NCI-H2196 treated with DMSO at 0.1 percent for 48 hours (cell line): ENCODE measurements around the gene NEK6.

Experiments
- DNase-seq: peaks from one replicate; lab custom pipeline; 2025; ENCODE audit not compliant: unreplicated experiment; lab: John Stamatoyannopoulos, UW

The NEK6 gene

GRCh38 chr9:124368692-124369091 lies 110.9 kb downstream of the NEK6 start:
- no peak for DNase-seq

GRCh38 chr9:124369231-124369797 lies 111.6 kb downstream of the NEK6 start:
- DNase-seq: no peak

DNA sequence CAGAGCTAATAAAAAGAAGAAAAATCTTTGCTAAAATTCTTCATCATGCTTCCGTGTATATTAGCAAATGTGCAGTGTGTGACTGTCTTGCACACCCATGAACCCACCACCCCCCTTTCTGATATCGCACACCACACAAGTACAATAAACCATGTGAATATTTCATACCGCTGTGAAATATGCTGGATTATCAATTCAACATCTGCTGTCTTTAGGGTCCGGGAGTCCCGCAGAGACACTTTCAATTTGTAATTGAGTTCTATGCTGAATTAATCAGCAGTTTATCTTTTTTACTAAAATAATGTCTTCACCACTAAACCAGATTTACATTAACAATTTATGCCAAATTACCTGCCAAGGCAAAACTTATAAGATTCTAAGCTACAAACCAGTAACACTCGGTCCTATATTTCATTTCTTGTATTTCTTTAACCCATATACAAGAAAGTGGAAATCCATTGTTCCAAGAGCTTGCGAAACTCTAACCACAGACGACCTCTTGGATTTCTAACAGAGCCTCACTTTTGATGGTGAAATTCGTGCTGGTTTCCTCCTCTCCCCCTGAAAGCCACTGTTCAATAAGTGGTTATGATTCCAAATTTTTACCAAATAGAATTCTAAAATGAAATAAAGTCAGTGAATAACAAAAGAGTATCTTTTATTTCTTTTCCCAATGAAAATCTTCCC lies 113.3 kb downstream of the NEK6 start:
- no peak for DNase-seq

DNA sequence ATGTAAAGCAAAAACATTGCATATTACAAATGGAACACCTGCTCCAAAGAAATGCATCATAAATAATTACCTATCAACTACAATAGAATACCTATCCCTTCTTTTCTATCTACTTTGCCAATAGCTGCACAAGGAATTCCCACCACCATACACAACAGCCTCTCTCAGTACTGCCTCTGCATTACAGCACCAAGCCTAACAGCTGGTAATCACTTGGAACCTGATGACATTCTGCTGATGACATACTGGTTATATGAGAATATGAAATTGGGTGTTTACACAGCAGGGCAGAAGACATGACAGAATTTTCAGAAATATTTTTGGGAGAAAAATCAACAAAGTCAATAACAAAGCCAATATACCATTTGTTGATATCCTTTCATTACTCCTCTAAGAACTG lies 114.3 kb downstream of the NEK6 start:
- DNase-seq: no peak

GRCh38 chr9:124373386-124373785 lies 115.6 kb downstream of the NEK6 start:
- DNase-seq: no peak

DNA sequence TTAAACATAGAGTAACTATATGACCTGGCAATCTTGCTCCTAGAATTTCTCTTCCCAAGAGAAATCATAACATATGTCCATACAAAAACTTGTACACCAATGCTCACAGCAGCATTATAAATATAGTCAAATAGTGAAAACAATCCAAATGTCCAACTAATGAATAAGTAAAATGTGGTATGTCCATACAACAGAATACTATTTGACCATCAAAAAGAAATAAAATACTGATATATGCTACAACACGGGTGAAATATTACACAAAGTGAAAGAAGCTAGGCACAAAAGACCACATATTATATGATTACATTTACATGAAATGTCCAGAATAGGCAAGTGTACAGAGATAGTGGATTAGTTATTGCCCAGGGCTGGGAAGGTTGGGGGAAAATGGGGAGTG lies 116.1 kb downstream of the NEK6 start:
- DNase-seq: no peak

GRCh38 chr9:124375726-124376125 lies 118.0 kb downstream of the NEK6 start:
- DNase-seq: no peak

GRCh38 chr9:124376329-124376728 lies 118.6 kb downstream of the NEK6 start:
- DNase-seq: no peak

- DNase-seq: no peak
Observed at GRCh38 chr9:124377551-124378406, 120.0 kb downstream of the NEK6 start.

GRCh38 chr9:124381170-124381945 lies 123.6 kb downstream of the NEK6 start:
- DNase-seq: no peak

DNA sequence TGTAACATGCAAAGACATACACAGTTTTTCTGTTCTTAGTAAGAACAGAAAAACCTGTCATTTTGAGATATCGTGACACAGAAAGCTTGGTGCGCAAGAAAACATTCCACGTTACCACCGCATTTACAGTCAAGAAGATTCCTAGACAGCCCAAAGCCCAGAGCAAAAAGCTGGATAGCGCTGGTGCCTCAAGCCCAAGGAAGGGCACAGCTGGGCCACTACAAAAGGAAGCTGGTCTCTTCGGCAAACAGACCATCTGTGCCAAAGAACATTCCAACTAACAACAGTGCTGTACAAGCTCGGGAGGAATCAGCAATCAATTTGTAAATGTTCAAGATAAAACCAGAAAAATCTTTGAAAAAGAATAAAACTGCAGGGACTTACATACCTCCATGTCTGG lies 126.5 kb downstream of the NEK6 start:
- no peak for DNase-seq

DNA sequence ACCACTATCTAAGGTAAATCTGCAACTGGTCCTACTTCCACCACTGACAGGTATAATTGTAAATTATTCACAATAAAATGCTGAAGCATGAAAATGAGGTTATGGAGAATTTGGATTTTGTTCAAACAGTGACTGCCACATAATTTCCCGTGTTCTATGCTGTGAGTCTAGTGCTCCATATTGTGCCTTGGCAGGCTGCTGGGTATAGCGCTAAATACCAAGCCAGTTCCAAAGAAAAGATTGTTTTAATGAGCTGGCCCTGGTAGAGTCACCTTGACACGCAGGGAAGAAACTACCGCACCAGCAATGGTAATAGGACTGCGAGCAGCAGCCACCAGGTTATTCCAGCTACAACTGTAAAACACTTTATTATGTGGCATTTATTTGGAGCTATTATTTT lies 127.1 kb downstream of the NEK6 start:
- DNase-seq: no peak

DNA sequence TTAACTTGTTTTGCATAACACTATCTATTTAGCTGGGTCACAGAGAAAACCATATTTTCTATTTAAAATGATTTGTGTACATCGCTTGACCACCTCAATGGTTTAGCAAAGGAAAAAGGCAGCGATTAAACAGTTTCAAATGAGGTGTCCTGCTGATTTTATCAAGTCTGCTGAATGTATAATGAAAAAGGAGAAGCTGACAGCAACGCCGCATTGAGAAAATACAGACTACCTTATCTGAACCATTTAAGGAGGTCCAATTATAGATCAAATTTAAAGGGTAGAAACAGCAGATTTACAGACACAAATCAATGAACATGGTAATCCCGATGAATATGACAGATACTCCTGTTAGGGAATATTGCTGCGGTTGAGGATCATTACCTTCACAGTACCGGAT lies 127.9 kb downstream of the NEK6 start:
- no peak for DNase-seq

GRCh38 chr9:124386201-124386600 lies 128.5 kb downstream of the NEK6 start:
- no peak for DNase-seq

GRCh38 chr9:124388275-124389048 lies 130.7 kb downstream of the NEK6 start:
- DNase-seq: no peak

DNA sequence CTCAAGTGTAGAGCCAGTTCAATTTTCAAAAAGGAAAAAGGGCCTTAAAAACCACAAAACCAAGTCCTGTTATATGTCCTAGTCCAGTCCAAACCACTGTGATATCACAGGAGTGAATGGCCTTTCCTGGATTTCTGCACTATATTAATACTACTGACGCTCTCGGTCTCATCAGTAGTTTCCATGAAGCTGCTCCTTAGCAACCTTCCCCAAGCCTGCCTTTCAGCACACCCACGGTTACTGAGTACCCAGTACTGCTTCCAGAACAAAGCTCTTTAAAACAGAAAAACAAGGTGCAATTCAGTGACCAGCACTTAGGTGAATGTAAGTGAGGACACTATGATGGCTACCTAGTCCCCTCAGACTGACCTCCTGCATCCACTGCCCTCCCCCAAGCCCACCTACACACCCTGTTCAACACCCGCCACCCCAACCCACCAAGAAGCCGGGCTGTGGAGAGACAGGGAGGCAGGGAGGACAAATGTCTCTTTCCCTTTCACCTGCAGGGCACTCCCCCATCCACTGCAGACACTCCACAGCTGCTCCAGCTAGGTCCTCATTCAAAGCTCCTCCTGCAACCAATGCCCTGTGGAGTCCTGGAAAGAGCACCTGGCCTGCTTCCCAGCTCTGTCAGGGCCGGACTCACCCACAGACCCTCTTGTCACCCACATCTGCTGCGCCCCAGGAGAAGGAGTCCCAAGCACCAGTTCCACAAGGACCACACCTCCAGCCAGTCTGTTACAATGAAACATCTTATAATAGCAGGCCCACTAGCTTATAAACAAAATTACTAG lies 131.6 kb downstream of the NEK6 start:
- DNase-seq: no peak

DNA sequence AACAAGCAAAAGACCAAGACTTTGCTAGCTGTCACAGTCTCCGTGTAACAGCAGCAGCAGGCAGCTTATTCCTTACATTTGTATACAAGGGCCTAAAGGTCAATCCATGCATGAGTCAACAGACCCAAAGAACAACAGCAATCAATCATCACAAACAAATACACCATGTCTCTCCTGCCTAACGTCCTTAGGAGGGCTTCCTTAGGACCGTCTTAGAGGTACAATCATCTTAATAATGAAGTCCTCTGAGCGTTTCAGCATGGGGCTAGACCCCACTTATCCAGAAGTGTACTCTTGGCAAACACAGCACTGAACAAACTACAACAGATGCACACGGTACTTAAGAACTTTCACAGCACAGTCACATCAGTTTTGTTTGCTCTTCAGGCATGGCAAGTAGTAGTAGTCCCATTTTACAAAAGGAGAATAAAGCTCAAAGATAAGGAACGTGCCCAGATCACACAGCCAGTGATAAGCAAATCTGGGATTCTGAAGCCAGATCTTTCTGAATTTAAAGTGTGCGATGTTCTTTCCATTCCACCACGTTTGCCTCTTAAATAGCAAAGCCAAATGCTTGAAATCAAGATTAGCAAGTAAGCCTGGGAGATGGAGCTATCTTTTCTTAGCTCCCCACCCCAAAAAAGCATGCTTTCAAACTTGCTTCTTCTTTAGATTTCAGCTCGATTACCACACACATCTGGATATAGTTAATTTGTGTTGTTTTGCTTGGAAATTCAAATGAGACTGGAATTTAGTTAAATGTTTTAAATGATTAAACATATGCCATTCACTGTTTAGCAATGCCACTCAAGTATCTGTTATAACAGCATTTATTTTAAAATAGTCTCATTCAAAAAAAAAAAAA lies 133.3 kb downstream of the NEK6 start:
- DNase-seq: no peak

GRCh38 chr9:124392254-124392870 lies 134.6 kb downstream of the NEK6 start:
- no peak for DNase-seq
